ENCODE data around the gene PGF.

PGF gene

DNA sequence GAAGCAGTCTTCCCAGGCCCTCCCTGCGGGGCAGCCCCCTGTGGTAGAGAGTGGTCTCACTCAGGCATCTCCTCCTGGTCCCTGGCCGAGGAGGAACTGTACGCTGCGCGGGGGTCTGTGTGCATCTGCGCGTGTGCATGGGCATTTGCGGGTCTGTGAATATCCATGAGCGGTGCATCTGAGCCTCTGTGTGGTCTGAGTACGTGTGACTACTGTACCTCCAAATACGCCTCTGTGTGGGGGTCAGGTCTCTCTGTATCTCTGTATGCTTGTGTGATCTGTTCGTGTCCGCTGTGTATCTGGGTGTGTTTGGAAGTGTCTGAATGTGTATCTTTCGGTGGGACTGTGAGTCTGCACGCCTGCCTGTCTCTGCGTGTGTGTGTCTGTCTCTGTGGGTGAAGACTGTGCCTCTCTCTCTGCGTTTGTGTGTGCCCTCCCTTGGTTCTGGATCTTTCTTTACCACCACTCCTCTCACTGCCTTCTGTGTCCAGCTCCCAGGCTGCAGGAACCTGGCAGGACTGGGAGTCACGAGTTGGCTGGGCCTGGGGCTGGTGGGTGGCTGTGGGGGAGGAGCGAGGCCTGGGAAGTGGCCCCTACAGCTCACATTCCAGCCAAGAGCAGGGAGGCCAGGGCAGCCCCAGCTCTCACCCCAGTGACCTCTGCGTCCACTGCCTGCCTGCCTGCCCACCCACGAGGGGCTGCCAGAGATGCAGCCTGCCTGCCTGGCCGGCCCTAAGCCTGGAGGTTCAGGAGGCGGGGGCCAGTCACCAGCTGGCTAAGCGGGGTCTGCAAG is 1.1 kb upstream of the PGF start:
- DNase-seq (ENCODE audit: low read depth): no peak

DNA sequence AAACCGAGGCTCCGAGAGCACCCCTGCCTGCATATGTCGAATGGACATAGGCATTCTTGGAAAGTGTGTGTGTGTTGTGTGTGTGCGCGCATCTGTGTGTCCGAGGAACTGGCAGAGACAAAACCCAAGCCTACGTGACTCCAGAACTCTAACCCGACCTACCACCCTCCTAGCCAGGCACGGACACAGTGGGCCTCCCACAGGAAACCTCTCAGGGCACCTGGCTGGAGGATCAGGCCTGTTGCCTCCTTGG is 556 bp upstream of the PGF start:
- no peak for DNase-seq (ENCODE audit: low read depth)

- no peak for DNase-seq (ENCODE audit: low read depth)
Observed at GRCh38 chr14:74954947-74955228, 509 bp downstream of the PGF start.

DNA sequence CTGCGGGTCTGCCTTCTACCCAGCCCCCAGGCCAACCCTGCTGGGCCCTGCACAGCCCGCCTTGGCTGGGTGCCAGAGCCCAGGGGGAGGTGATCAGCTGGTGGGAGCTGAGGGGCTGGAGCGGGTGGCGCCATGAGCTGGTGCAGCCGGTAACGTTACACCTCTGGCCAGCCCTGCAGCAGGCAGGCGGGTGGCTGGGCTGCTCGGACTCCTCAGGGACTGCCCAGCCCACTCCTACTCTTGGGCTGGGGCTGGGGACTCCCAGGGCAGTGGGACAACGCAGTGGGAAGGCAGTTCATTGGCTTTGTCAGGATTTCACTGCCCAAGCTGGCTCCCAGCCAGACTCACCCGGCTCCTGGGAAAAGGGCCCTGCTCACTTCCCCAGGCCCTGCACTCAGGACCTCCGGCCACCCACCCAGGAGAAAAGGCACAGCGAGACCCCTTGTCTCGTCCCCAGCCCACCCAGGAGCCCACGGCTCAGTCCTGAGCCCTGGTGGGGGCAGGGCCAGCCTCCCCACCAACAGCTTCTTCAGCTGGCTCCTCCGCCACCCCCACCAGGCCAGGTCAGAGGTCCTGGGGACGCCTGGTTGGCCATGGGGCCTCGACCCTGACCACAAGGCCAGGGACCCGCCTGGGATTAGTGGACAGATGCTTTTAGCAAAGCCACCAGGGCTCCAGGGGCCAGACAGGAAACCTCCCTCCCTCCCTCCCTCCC is 1.0 kb downstream of the PGF start:
- no peak for DNase-seq (ENCODE audit: low read depth)

DNA sequence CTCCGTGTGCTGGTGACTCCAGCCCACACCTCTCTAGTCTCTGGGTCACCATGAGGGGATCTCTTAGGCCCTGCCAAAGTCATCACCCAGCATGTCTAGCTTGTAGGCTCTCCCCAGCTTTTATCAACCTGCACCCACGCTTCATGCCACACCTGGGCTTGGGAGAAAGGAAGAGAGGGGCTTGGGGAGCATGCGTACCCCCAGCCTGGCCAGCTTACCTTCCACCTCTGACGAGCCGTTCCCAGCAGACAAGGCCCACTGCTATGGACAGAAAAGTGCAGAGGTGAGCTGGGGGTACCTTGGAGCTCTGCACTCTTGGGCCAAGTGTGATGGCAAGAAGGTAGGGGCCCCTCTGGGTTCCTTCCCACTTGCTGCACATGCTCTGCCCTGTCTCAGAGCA is 1.7 kb downstream of the PGF start:
- DNase-seq (ENCODE audit: low read depth): no peak

- no peak for DNase-seq (ENCODE audit: low read depth)
Observed at GRCh38 chr14:74952697-74953484, 2.5 kb downstream of the PGF start.

GRCh38 chr14:74952180-74952665 is 3.2 kb downstream of the PGF start:
- DNase-seq (ENCODE audit: low read depth): no peak

GRCh38 chr14:74951443-74952179 is 3.8 kb downstream of the PGF start:
- no peak for DNase-seq (ENCODE audit: low read depth)

GRCh38 chr14:74950795-74951442 is 4.5 kb downstream of the PGF start:
- DNase-seq (ENCODE audit: low read depth): no peak

- DNase-seq (ENCODE audit: low read depth): no peak
Observed at GRCh38 chr14:74949859-74950573, 5.4 kb downstream of the PGF start.

- no peak for DNase-seq (ENCODE audit: low read depth)
Observed at GRCh38 chr14:74949191-74949601, 6.2 kb downstream of the PGF start.

GRCh38 chr14:74948228-74949175 is 6.9 kb downstream of the PGF start:
- no peak for DNase-seq (ENCODE audit: low read depth)

DNA sequence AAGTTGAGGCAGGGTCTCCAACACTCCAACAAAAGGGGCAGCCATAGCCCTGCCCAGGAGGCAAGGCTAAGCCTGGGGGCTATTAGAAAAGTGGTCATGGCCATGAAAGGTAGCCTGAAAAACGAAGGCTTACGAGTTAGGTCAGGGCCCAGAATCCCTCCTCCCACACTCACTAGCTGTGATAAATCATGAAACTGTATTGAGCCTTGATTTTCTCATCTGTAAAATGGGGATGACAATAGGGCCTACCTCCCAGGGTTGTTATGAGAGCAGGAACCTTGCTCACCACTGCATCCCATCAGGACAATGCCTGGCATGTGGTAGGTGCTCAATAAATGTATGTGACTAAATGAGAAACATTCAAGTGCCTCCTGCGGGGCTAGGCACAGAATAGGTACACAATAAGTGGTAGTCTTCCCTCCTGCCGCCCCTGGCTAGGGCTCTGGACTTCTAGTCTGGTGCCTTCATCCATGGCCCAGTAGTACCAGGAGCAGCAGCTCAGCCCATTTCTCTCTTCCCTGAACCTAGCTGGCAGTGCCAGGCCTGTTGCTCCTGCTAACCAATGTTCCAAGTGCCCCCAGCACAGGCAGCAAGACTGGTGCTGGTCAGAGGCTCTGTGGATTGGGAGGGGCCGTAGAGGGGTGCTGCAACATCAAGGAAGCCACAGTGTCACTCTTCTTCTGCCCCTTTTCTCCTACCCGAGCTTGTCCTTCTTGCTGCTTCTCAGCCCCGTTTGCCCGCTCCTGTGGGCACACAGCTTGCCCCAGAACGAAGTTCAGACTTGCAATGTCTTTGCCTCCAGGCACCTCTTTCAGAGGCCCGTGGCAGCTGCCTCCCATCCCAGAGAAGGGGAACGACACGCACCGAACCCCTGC is 7.8 kb downstream of the PGF start:
- DNase-seq (ENCODE audit: low read depth): no peak

GRCh38 chr14:74946659-74947281 is 8.6 kb downstream of the PGF start:
- DNase-seq (ENCODE audit: low read depth): no peak

GRCh38 chr14:74945852-74946658 is 9.3 kb downstream of the PGF start:
- DNase-seq (ENCODE audit: low read depth): peak; percentile 64

DNA sequence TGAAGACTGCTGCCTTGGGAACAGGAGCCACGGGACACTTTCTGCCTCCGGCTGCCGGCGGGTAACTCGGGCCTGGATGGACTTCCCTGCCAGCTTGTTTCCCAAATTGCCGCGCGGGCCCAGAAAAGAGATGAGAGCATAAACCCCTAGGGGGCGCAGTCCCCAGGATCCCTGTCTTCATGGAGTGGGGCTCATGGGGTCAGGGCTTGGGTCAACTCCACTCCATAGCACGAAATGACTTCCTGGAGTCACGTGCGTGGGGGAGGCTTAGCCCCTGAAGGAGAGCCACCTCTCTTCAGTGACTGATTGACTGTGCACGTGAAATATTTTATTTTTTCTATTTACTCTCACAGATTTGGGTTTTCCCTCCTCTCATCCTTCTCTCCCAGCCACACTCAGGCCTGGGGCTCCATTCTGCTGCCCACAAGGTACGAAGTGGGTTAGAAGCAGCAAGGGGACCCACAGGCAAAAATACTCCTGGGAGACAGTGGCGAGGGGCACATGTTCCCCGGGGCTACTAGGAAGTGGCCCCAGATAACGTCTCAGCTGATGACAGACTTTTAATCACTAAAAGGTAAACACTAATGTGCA is 10.0 kb downstream of the PGF start:
- DNase-seq (ENCODE audit: low read depth): no peak

- no peak for DNase-seq (ENCODE audit: low read depth)
Observed at GRCh38 chr14:74942608-74943007, 12.8 kb downstream of the PGF start.

All from stimulated activated CD8-positive, alpha-beta memory T cell treated with anti-CD3 and anti-CD28 coated beads, Interleukin-15, amount 100 ng/mL, for 1 hour (primary cell).